Measurements from ENCODE around the gene GLP1R.

GLP1R gene

DNA sequence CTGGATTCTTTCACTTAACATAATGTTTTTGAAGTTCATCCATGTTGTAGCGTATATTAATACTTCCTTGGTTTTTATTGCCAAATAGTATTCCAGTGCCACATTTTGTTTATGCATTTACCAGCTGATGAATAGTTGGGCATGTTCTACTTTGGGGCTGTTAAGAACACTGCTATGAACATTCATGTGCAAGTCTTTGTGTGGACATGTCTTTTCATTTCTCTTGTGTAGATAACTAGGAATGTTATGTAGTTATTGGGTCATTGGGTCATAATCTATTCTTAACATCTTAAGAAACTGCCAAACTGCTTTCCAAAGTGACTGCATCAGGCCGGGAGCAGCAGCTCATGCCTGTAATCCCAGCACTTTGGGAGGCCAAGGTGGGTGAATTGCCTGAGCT lies 43.8 kb upstream of the GLP1R start:
- Histone ChIP-seq H3K79me2 (ENCODE audit: insufficient read depth, low read length) (no peaks in the 10 kb centered on the region), H2AFZ (ENCODE audit: low read depth, low read length) (no peak overlapping the region), H3K36me3 (ENCODE audit: insufficient read depth, low read length) (no peaks in the 10 kb centered on the region), H3K9ac (ENCODE audit: low read depth, low read length) (no peak overlapping the region), H3K27ac (ENCODE audit: low read length) (no peak overlapping the region), H3K4me2 (ENCODE audit: insufficient read depth, low read length) (no peak overlapping the region), H3K9me3 (ENCODE audit: insufficient read depth, low read length, severe bottlenecking) (no peaks in the 10 kb centered on the region), H3K27me3 (ENCODE audit: insufficient read depth, low read length, poor library complexity) (peaks cover 14% of the 10 kb centered on the region), H3K4me1 (ENCODE audit: insufficient read depth, low read length) (no peaks in the 10 kb centered on the region), H3K4me3 (ENCODE audit: low read depth in 1 of 2, low read length in 2 of 2) (no peak overlapping the region), H4K20me1 (ENCODE audit: insufficient read depth, low read length) (no peaks in the 10 kb centered on the region)
- DNase-seq (no peak), ATAC-seq (ENCODE audit: insufficient read depth, low read depth) (no peak)
- TF ChIP-seq CTCF (IDR thresholded peaks at IDR 0.05; ENCODE audit: borderline replicate concordance, extremely low read depth, low read length, poor library complexity, severe bottlenecking) = no peak

DNA sequence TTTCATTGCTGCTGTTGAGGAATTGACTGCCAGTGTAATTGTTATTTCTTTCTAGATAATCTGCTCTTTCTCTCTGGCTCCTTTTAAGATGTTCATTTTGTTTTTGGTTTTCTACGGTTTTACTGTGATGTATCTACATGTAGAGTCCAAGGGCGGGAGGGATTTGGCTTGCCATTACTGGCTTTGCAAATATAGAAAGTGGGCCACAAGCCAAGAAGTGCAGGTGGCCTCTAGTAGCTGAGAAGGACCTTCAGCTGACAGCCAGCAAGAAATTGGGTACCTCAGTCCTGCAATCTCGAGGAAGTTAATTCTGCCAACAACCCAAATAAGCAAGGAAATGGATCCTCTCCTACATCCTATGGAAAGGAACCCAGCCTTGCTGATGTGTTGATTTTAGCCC lies 42.8 kb upstream of the GLP1R start:
- no peak overlapping the region for H3K9ac ChIP-seq (ENCODE audit: low read depth, low read length)
- H3K4me1 ChIP-seq (ENCODE audit: insufficient read depth, low read length) = no peaks in the 10 kb centered on the region
- no peak overlapping the region for H3K27ac ChIP-seq (ENCODE audit: low read length)
- no peak overlapping the region for H3K4me3 ChIP-seq (ENCODE audit: low read depth in 1 of 2, low read length in 2 of 2)
- no peak for TF ChIP-seq EZH2 (IDR thresholded peaks at IDR 0.05; ENCODE audit: borderline replicate concordance, low read depth, low read length, severe bottlenecking)
- TF ChIP-seq CTCF (IDR thresholded peaks at IDR 0.05; ENCODE audit: borderline replicate concordance, extremely low read depth, low read length, poor library complexity, severe bottlenecking) = no peak
- DNase-seq (no peak), ATAC-seq (ENCODE audit: insufficient read depth, low read depth) (no peak)
- H3K4me2 ChIP-seq (ENCODE audit: insufficient read depth, low read length) = no peak overlapping the region
- H2AFZ ChIP-seq (ENCODE audit: low read depth, low read length) = no peak overlapping the region
- no peaks in the 10 kb centered on the region for H3K36me3 ChIP-seq (ENCODE audit: insufficient read depth, low read length)
- H4K20me1 ChIP-seq (ENCODE audit: insufficient read depth, low read length) = no peaks in the 10 kb centered on the region
- H3K79me2 ChIP-seq (ENCODE audit: insufficient read depth, low read length) = no peaks in the 10 kb centered on the region
- peaks cover 14% of the 10 kb centered on the region for H3K27me3 ChIP-seq (ENCODE audit: insufficient read depth, low read length, poor library complexity)
- no peaks in the 10 kb centered on the region for H3K9me3 ChIP-seq (ENCODE audit: insufficient read depth, low read length, severe bottlenecking)

- Histone ChIP-seq H3K9me3 (ENCODE audit: insufficient read depth, low read length, severe bottlenecking) (no peaks in the 10 kb centered on the region), H3K27ac (ENCODE audit: low read length) (no peak overlapping the region), H2AFZ (ENCODE audit: low read depth, low read length) (no peak overlapping the region), H3K36me3 (ENCODE audit: insufficient read depth, low read length) (no peaks in the 10 kb centered on the region), H3K4me3 (ENCODE audit: low read depth in 1 of 2, low read length in 2 of 2) (no peak overlapping the region), H3K4me2 (ENCODE audit: insufficient read depth, low read length) (no peak overlapping the region), H3K4me1 (ENCODE audit: insufficient read depth, low read length) (no peaks in the 10 kb centered on the region), H3K9ac (ENCODE audit: low read depth, low read length) (no peak overlapping the region), H3K27me3 (ENCODE audit: insufficient read depth, low read length, poor library complexity) (peaks cover 16% of the 10 kb centered on the region), H3K79me2 (ENCODE audit: insufficient read depth, low read length) (no peaks in the 10 kb centered on the region), H4K20me1 (ENCODE audit: insufficient read depth, low read length) (no peaks in the 10 kb centered on the region)
- DNase-seq (no peak), ATAC-seq (ENCODE audit: insufficient read depth, low read depth) (no peak)
- TF ChIP-seq CTCF (IDR thresholded peaks at IDR 0.05; ENCODE audit: borderline replicate concordance, extremely low read depth, low read length, poor library complexity, severe bottlenecking) (no peak), EZH2 (IDR thresholded peaks at IDR 0.05; ENCODE audit: borderline replicate concordance, low read depth, low read length, severe bottlenecking) (no peak)
Measured at GRCh38 chr6:39007575-39007974, 41.0 kb upstream of the GLP1R start.

- Histone ChIP-seq H3K4me1 (ENCODE audit: insufficient read depth, low read length) (no peaks in the 10 kb centered on the region), H2AFZ (ENCODE audit: low read depth, low read length) (no peak overlapping the region), H3K27me3 (ENCODE audit: insufficient read depth, low read length, poor library complexity) (peaks cover 16% of the 10 kb centered on the region), H3K9me3 (ENCODE audit: insufficient read depth, low read length, severe bottlenecking) (no peaks in the 10 kb centered on the region), H4K20me1 (ENCODE audit: insufficient read depth, low read length) (no peaks in the 10 kb centered on the region), H3K4me2 (ENCODE audit: insufficient read depth, low read length) (no peak overlapping the region), H3K4me3 (ENCODE audit: low read depth in 1 of 2, low read length in 2 of 2) (no peak overlapping the region), H3K36me3 (ENCODE audit: insufficient read depth, low read length) (no peaks in the 10 kb centered on the region), H3K79me2 (ENCODE audit: insufficient read depth, low read length) (no peaks in the 10 kb centered on the region), H3K9ac (ENCODE audit: low read depth, low read length) (no peak overlapping the region), H3K27ac (ENCODE audit: low read length) (no peak overlapping the region)
- DNase-seq (no peak), ATAC-seq (ENCODE audit: insufficient read depth, low read depth) (no peak)
- no peak for TF ChIP-seq EZH2 (IDR thresholded peaks at IDR 0.05; ENCODE audit: borderline replicate concordance, low read depth, low read length, severe bottlenecking)
- TF ChIP-seq CTCF (IDR thresholded peaks at IDR 0.05; ENCODE audit: borderline replicate concordance, extremely low read depth, low read length, poor library complexity, severe bottlenecking) = no peak
Measured at GRCh38 chr6:39008737-39009136, 39.8 kb upstream of the GLP1R start.

Measured in DND-41 (cell line).